Activated T-helper 17 cell treated with anti-CD3 and anti-CD28 coated beads, Interleukin-2, amount 50 U/mL, for 72 hours (primary cell): ENCODE data around the gene GLDN. TPM values are rescaled to one million over a fixed set of nuclear protein-coding genes. Genes with fewer than 3 reads are reported as not detected.

Experiments
- ATAC-seq: fragments of 150-1000 bp; cut with Tn5 transposase; replicated peaks from 2 replicates; pipeline ENCODE4 v1.10.0; 2021; ENCODE audit warnings: mild to moderate bottlenecking, moderate library complexity
- H3K27ac Mint-ChIP-seq: one replicate; pipeline ENCODE4 v1.8.0; 2022; ENCODE audit warnings: mixed read lengths
- H3K27me3 Mint-ChIP-seq: one replicate; pipeline ENCODE4 v1.8.0; 2022; ENCODE audit warnings: mixed read lengths
- H3K36me3 Mint-ChIP-seq: one replicate; pipeline ENCODE4 v1.8.0; 2022; ENCODE audit warnings: low read depth, mild to moderate bottlenecking, mixed read lengths
- H3K4me1 Mint-ChIP-seq: one replicate; pipeline ENCODE4 v1.8.0; 2022; ENCODE audit warnings: mixed read lengths
- H3K4me3 Mint-ChIP-seq: one replicate; pipeline ENCODE4 v1.8.0; 2022; ENCODE audit warnings: mild to moderate bottlenecking, mixed read lengths
- H3K9me3 Mint-ChIP-seq: one replicate; pipeline ENCODE4 v1.8.0; 2022; ENCODE audit warnings: mixed read lengths
- total RNA-seq, 2 donors: library from RNA; stranded (reverse); gene quantifications; one replicate each; pipeline ENCODE4 v1.2.3, GENCODE V29; 2022

GLDN gene
- total RNA-seq, 2 donors from 2014 or later: not detected

DNA sequence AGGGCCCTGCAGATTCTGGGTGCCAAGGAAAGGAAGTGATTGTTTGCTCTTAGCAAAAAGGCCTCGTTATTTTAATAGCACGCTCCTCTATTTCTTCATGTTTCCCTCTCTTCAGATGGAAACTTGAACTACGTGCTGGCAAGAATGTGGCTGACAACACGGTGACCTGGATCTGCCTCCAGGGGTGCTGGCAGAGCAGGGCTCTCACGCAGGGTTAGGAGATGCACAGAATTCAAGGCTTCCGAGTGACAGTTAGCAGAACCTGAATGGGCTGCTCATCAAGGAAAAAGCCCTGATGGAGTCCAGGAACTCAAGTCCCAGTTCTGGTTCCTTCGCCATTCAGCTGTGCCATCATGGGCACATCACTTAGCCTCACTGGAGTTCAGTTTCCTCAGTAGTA, 25.7 kb upstream of the GLDN start:
- H3K27me3 Mint-ChIP-seq: peaks cover 13% of the 10 kb centered on the region
- ATAC-seq: no peak
- no peaks in the 10 kb centered on the region for H3K36me3 Mint-ChIP-seq
- H3K9me3 Mint-ChIP-seq: no peaks in the 10 kb centered on the region
- H3K27ac Mint-ChIP-seq: no peak overlapping the region
- H3K4me1 Mint-ChIP-seq: peaks cover 8% of the 10 kb centered on the region
- H3K4me3 Mint-ChIP-seq: no peak overlapping the region

DNA sequence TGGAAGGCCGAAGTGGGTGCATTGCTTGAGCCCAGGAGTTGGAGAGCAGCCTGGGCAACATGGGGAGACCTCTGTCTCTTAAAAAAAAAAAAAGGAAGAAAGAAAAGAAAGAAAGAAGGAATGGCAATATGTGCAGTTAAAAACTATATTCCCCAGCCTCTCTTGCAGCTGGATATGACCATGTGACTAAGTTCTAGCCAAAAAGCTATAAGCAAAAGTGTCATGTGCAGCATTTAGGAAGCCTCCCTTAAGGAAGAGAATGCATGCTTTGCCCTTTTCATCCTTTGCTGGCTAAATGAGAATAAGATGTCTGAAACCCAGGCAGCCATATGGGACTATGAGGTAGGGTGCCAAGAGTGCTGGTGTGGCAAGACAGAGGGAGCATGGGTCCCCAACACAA, 24.8 kb upstream of the GLDN start:
- Mint-ChIP-seq H3K9me3 (no peaks in the 10 kb centered on the region), H3K36me3 (no peaks in the 10 kb centered on the region), H3K4me3 (no peak overlapping the region), H3K4me1 (peaks cover 8% of the 10 kb centered on the region), H3K27me3 (peaks cover 20% of the 10 kb centered on the region), H3K27ac (no peak overlapping the region)
- ATAC-seq: no peak

DNA sequence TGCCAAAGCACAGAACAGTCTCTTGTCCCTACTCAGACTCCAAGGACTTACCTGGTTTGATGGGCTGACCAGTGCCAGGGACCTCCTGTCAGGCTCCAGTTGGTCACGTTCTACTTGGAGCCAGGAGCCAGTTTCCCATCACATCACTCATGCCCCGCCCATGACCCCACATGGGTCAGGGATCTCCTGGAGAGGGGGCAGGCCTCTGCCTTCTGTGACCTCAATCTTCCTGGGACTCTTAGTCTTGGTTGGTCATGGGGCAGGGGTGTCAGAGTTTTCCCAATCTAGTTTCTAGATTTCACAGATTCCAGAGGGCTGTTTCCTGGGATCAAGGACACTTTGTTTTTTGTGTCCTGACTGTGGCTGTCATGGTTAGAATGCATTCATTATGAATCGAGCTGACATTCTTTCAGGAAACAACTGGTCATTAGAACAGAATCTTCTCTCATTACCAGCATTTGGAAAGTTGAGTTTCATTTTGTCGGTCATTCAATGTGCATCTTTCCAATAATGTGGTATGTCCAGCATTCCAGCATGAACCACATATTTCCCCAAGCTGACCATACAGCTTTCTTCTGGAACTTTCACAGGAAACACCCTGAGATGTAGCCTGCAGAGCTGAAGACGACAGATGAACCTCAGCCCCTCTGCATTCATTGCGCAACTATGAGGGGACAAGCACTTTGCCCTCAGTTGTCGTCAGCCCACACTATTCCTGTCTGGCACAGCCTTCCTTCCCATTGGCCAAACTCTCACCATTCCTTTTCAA, 22.9 kb upstream of the GLDN start:
- Mint-ChIP-seq H3K9me3 (no peaks in the 10 kb centered on the region), H3K4me1 (peaks cover 3% of the 10 kb centered on the region), H3K36me3 (no peaks in the 10 kb centered on the region), H3K27ac (no peak overlapping the region), H3K27me3 (peaks cover 16% of the 10 kb centered on the region), H3K4me3 (no peak overlapping the region)
- no peak for ATAC-seq

DNA sequence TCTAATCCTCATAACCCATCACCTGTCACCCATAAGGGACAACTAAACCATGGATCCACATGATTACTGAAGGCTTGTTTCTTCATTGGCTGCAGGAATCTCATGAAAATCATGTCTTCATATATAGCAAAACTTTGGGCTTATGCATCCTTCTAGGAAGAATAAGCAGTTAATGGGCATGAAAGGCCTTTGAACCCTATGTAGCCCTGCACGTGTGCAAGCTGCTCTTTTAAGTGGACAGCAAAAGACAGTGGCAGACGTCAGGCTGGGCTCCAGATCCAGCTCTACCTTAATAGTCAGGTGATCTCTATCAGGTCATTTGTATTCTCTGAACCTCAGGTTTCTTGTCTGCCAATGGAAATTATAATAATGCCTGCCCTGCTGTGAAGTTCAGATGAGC, 21.9 kb upstream of the GLDN start:
- H3K27me3 Mint-ChIP-seq: peaks cover 20% of the 10 kb centered on the region
- H3K4me1 Mint-ChIP-seq: peaks cover 3% of the 10 kb centered on the region
- no peak for ATAC-seq
- no peaks in the 10 kb centered on the region for H3K9me3 Mint-ChIP-seq
- no peak overlapping the region for H3K27ac Mint-ChIP-seq
- no peaks in the 10 kb centered on the region for H3K36me3 Mint-ChIP-seq
- H3K4me3 Mint-ChIP-seq: no peak overlapping the region

DNA sequence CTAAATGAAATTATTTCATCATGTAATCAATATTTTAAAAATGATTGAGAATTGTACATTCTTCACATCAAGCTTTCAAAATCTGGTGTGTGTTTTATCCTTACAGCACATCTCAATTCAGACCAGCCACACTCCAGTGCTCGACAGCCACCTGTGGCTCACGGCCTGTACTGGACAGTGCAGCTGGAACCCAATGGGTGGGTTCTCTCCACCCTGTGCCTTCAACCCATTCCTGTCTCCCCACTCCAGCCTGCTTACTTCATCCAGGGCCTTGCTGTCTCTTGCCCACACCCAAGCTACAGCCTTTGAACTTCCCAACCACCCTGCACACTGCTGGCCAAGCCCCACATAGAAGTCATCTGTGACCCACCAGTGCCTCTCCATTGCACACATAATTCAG, 20.6 kb upstream of the GLDN start:
- peaks cover 14% of the 10 kb centered on the region for H3K27me3 Mint-ChIP-seq
- H3K4me1 Mint-ChIP-seq: no peaks in the 10 kb centered on the region
- H3K9me3 Mint-ChIP-seq: no peaks in the 10 kb centered on the region
- no peak overlapping the region for H3K27ac Mint-ChIP-seq
- no peak for ATAC-seq
- H3K36me3 Mint-ChIP-seq: no peaks in the 10 kb centered on the region
- H3K4me3 Mint-ChIP-seq: no peak overlapping the region

DNA sequence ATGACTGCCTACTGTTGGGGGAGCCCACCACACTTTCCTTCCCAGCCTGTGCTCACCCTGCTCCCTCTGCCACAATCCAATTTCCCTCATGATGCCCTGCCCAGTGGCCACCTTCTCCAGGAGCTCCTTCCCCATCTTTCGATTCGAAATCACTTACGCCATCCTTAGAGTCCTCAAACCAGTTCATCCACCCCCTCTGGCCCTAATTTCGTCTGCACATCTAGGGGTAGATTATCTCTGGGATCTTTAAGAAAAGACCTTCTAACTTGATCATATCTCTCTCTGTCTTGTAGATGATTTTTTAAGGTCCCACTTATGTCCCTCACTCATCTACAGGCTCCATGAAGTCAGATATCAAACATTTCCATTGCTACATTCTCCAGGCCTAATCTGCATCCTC, 20.1 kb upstream of the GLDN start:
- Mint-ChIP-seq H3K36me3 (no peaks in the 10 kb centered on the region), H3K4me3 (no peak overlapping the region), H3K9me3 (no peaks in the 10 kb centered on the region), H3K4me1 (no peaks in the 10 kb centered on the region), H3K27ac (no peak overlapping the region), H3K27me3 (peaks cover 17% of the 10 kb centered on the region)
- no peak for ATAC-seq

DNA sequence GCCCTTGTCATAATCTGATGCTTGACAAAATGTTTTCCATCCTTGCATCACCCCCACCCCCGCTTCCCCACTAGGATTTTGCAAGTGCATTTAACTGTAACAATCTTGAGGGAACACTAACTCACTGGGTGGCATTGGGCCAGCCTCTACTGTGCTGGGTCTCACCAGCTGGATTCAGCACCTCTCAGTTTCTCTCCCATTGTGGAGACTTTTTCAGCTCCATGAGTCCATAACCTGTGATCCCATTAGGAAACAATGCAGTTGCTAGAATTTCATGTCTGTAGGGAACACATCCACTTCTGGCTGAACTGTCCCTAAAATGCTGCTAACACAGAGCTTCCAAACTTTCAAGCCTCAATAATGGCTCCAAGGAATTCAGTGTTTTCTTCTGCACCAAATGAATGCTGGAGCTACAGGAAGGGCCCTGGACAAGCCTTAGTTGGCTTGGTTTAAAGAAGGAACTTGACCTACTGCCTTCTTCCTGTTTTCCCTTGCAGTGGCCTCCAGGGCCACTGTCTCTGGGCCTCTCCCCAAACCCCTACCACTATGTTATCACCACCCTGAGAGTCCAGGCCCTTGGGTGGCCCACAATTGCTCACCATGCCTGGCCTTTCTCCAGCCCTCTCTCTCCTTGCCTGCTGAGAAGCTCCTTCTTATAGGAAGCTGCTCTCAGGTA, 18.7 kb upstream of the GLDN start:
- ATAC-seq: no peak
- H3K36me3 Mint-ChIP-seq: no peaks in the 10 kb centered on the region
- no peaks in the 10 kb centered on the region for H3K4me1 Mint-ChIP-seq
- H3K27me3 Mint-ChIP-seq: peaks cover 17% of the 10 kb centered on the region
- H3K4me3 Mint-ChIP-seq: no peak overlapping the region
- no peaks in the 10 kb centered on the region for H3K9me3 Mint-ChIP-seq
- no peak overlapping the region for H3K27ac Mint-ChIP-seq

DNA sequence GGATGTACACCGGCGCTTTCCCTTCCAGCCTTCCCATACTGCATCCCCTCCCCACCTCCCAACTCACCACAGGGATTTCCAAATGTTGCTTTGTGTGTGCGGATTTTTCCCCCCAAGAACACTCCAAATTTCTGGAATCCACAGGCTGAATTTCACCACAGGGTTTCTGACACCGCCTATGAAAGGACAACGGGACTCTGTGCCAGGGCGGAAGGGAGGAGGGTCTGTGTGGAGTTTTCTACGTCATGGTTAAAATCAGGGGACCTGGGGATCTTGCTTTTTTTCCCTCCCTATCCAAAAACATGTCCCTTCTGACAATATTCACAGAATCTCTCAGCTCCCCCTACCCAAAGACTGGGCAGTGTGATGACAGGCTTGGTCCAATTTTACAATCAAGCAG, 17.7 kb upstream of the GLDN start:
- Mint-ChIP-seq H3K4me1 (no peaks in the 10 kb centered on the region), H3K27ac (no peak overlapping the region), H3K36me3 (no peaks in the 10 kb centered on the region), H3K9me3 (no peaks in the 10 kb centered on the region), H3K4me3 (no peak overlapping the region), H3K27me3 (peaks cover 17% of the 10 kb centered on the region)
- no peak for ATAC-seq

DNA sequence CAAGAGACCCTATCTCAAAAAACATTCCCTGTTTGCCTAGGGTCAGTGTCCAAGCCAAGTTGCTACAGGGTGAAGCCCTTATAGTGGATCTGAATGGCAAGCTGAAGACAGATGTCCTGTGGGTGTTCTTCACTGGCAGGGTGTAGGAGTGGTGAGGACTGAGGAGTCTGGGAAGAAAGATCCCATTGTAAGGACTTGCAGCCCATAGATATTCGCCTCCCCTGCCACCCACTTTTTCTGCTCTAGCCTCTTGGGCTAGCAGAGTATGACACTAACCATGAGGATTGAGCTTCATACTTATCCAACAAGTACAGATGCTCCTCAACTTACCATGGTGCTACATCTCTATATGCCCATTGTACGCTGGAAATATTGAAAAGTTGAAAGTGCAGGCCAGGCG, 16.3 kb upstream of the GLDN start:
- no peak overlapping the region for H3K27ac Mint-ChIP-seq
- no peak for ATAC-seq
- no peaks in the 10 kb centered on the region for H3K9me3 Mint-ChIP-seq
- H3K4me1 Mint-ChIP-seq: no peaks in the 10 kb centered on the region
- H3K36me3 Mint-ChIP-seq: no peaks in the 10 kb centered on the region
- peaks cover 23% of the 10 kb centered on the region for H3K27me3 Mint-ChIP-seq
- no peak overlapping the region for H3K4me3 Mint-ChIP-seq

DNA sequence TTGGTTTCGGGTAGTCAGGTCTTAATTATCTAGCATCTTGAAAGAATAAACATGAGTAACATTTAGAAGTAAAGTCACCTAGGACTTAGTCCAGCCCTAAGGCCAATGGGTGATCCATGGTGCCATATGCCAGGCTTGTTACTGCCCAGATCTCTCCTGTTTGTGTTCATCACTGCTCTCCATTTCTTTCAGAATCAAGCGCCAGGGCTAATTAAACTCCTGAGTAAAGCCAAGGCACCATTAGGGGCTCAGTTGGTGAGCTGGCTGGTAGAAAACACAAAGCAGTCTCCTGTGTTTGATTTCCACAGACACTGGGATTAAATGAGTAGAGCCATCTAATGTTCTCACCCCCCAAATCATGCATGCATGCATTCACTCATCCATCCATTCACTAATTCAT, 14.4 kb upstream of the GLDN start:
- H3K4me1 Mint-ChIP-seq: no peaks in the 10 kb centered on the region
- H3K27ac Mint-ChIP-seq: no peak overlapping the region
- peaks cover 16% of the 10 kb centered on the region for H3K27me3 Mint-ChIP-seq
- no peak overlapping the region for H3K4me3 Mint-ChIP-seq
- no peaks in the 10 kb centered on the region for H3K36me3 Mint-ChIP-seq
- ATAC-seq: no peak
- no peaks in the 10 kb centered on the region for H3K9me3 Mint-ChIP-seq

DNA sequence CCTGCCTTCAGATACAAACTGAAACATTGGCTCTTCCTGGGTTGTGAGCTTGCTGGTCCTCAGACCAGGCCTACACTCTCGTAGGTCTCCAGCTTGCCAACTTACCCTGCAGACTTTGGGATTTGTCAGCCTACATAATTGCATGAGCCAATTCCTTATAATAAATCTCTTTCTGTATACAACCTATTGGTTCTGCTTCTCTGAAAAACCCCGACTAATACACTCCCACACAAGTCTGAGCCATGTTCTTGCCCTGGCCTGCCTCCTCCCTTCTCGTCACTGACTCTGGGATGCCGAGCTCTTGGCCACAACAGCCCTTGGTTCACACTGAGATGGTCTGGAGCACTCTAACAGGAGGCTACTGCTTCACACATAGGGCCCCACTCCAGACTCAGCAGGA, 12.5 kb upstream of the GLDN start:
- ATAC-seq: no peak
- Mint-ChIP-seq H3K27ac (no peak overlapping the region), H3K27me3 (peaks cover 11% of the 10 kb centered on the region), H3K4me1 (no peaks in the 10 kb centered on the region), H3K36me3 (no peaks in the 10 kb centered on the region), H3K4me3 (no peak overlapping the region), H3K9me3 (no peaks in the 10 kb centered on the region)

DNA sequence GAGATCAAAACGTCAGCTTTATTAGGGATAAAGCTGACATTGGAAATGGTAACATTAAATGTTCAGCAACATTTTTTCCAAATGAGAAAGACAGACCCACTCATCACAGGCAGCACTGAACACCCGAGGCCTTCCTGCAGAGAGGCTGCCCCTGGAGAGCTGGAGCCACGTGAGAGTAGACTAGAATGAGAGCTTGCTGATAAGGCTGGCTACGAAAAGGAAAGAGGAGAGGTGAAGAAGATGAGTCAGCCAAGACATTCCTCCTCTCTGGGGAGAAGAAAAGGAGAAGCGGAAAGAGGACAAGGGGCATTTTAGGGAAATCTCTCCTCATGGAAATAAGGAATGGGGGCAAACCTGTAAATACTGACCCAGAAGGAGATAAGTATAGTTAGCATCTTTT, 10.3 kb upstream of the GLDN start:
- ATAC-seq: no peak
- no peak overlapping the region for H3K27ac Mint-ChIP-seq

DNA sequence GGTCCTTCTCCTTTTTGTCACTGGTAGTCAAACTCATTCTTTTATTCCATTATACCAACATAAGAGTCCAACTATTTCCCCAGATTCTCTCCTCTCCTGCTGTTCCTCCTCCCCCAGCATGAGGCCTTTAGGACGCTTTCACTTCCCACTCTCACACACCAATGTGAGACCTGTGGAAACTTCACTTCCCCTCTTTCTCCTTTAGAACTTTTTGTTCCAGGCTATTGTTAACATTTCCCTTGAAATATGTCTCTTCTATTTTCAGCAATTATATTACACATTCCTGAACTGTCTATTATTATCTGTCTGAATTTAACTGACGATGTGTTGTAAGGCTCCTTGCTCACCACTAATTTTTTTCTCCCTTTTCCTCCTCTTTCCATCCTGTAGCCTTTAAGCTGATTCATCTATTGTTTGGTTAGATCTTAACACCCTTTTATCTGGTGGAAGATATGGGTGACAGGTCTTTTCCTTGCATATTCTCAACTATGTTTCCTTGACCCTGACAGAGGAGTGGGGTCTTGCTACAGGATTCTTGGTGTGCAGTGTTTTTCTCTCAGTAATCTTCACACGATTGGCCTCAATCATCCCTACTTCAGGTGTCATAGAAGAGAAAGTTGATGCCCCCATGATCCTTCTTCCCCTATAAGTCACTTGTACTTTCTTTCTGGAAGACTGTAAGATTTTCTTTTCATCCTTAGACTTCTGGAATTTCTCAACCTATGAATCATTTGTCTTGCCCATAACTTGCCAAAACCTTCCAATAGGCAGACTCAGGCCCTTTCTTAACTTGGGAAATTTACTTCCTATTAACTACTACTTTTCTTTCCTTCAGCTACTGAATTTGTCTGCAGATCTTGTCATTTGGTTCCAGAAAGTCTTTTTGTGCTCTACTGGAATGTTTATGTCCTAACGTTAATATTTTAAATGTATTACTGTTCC, 9.0 kb upstream of the GLDN start:
- H3K4me3 Mint-ChIP-seq: no peak overlapping the region
- H3K4me1 Mint-ChIP-seq: no peaks in the 10 kb centered on the region
- peaks cover 12% of the 10 kb centered on the region for H3K27me3 Mint-ChIP-seq
- peaks cover 2% of the 10 kb centered on the region for H3K9me3 Mint-ChIP-seq
- H3K27ac Mint-ChIP-seq: no peak overlapping the region
- no peak for ATAC-seq
- H3K36me3 Mint-ChIP-seq: no peaks in the 10 kb centered on the region

More for the DNA sequence above, 10.3 kb upstream of the GLDN start:
- no peak overlapping the region for H3K4me3 Mint-ChIP-seq
- no peaks in the 10 kb centered on the region for H3K9me3 Mint-ChIP-seq
- peaks cover 11% of the 10 kb centered on the region for H3K27me3 Mint-ChIP-seq
- no peaks in the 10 kb centered on the region for H3K4me1 Mint-ChIP-seq
- no peaks in the 10 kb centered on the region for H3K36me3 Mint-ChIP-seq

DNA sequence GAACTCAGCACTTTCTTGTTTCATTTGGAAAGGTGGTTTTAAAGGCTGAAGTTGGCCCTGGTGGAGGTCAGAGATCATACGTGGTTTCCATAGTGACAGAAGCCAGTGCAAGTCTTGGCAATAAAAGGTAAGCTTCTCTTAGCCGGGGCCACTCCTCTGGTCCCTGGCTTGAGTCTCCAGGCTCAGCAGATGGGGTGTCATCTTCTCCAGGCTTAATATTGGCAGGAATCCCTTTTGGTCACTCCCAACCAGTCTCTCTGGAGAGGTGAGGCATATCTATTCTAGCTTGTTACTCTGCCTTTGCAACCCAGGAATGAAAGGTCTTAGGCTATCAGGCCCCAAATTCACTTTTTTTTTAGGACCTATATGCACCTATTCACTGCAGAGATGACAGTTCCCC, 7.9 kb upstream of the GLDN start:
- no peaks in the 10 kb centered on the region for H3K36me3 Mint-ChIP-seq
- no peak for ATAC-seq
- H3K4me3 Mint-ChIP-seq: no peak overlapping the region
- H3K27me3 Mint-ChIP-seq: peaks cover 15% of the 10 kb centered on the region
- H3K27ac Mint-ChIP-seq: no peak overlapping the region
- peaks cover 3% of the 10 kb centered on the region for H3K9me3 Mint-ChIP-seq
- H3K4me1 Mint-ChIP-seq: no peaks in the 10 kb centered on the region
